ENCODE measurements around the gene ANKMY1.

ANKMY1 gene

DNA sequence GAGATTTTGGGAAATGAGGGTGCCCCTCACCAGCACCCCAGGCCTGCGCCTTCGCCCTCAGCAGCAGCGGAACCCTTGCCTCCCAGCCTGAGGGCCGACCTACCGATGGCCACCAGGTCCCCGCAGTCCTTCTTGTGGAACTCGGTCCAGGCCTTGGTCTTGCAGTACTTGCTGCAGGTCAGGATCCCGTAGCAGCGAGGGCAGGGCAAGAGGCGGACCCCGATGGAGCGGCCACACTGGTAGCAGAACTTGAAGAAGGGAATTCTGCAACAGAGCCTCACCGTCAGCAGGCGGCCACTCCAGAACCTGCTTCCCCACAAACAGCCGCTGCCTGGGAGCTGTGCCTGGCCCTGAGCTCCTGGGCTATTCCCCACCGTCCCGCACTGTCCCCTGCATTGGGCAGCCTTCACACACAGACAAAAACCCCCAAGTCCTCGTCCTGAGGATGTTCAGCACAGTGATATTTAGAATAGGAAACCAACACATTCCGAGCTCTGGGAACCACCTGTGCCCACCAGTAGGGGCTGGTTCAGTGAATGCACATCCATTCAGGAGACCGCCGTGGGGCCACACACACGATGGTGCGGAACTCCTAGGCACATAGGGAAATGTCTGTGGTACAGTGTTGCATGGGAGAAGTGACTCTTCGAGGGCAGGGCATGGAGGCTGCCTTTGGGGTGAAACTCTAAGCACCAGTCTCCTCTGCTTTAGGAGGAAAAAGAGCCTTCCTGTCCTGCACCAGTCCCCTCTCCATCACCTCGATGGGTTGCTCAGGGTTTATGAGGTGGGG, 76.8 kb downstream of the ANKMY1 start:
- Histone ChIP-seq H2AFZ (ENCODE audit: low read length) (no peak overlapping the region), H4K20me1 (ENCODE audit: insufficient read depth, low read length, poor library complexity, severe bottlenecking) (no peaks in the 10 kb centered on the region), H3K9me3 (ENCODE audit: insufficient read depth, low read depth, low read length) (0 out of 2 replicates have a peak, but pooled peaks cover 2% of the 10 kb centered on the region), H3K4me1 (ENCODE audit: insufficient read depth, low read length, poor library complexity, severe bottlenecking) (no peaks in the 10 kb centered on the region), H3K36me3 (ENCODE audit: insufficient read depth, low read length) (no peaks in the 10 kb centered on the region), H3K4me3 (ENCODE audit: low read length, poor library complexity, severe bottlenecking) (no peak overlapping the region), H3K4me2 (ENCODE audit: low read depth, low read length, poor library complexity, severe bottlenecking) (no peak overlapping the region), H3K79me2 (ENCODE audit: insufficient read depth, low read length) (no peaks in the 10 kb centered on the region), H3K9ac (ENCODE audit: low read depth, low read length, poor library complexity, severe bottlenecking) (no peak overlapping the region), H3K9me2 (replicated peaks; ENCODE audit: low read depth, low read length) (no peaks in the 10 kb centered on the region), H3F3A (ENCODE audit: low read depth) (no peaks in the 10 kb centered on the region), H3K27me3 (ENCODE audit: insufficient read depth, low read length, poor library complexity, severe bottlenecking) (no peaks in the 10 kb centered on the region)
- TF ChIP-seq, protein P1, sequence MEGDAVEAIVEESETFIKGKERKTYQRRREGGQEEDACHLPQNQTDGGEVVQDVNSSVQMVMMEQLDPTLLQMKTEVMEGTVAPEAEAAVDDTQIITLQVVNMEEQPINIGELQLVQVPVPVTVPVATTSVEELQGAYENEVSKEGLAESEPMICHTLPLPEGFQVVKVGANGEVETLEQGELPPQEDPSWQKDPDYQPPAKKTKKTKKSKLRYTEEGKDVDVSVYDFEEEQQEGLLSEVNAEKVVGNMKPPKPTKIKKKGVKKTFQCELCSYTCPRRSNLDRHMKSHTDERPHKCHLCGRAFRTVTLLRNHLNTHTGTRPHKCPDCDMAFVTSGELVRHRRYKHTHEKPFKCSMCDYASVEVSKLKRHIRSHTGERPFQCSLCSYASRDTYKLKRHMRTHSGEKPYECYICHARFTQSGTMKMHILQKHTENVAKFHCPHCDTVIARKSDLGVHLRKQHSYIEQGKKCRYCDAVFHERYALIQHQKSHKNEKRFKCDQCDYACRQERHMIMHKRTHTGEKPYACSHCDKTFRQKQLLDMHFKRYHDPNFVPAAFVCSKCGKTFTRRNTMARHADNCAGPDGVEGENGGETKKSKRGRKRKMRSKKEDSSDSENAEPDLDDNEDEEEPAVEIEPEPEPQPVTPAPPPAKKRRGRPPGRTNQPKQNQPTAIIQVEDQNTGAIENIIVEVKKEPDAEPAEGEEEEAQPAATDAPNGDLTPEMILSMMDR (conservative IDR thresholded peaks at IDR 0.05; ENCODE audit: low read length), result no peak
- no peak for TF ChIP-seq EZH2phosphoT487 (IDR thresholded peaks at IDR 0.05; ENCODE audit: borderline replicate concordance)

GRCh38 chr2:240479111-240479501, 78.7 kb downstream of the ANKMY1 start:
- Histone ChIP-seq H3K36me3 (ENCODE audit: insufficient read depth, low read length) (no peaks in the 10 kb centered on the region), H3K4me2 (ENCODE audit: low read depth, low read length, poor library complexity, severe bottlenecking) (no peak overlapping the region), H3K9me2 (replicated peaks; ENCODE audit: low read depth, low read length) (no peaks in the 10 kb centered on the region), H3K79me2 (ENCODE audit: insufficient read depth, low read length) (no peaks in the 10 kb centered on the region), H4K20me1 (ENCODE audit: insufficient read depth, low read length, poor library complexity, severe bottlenecking) (no peaks in the 10 kb centered on the region), H3K9ac (ENCODE audit: low read depth, low read length, poor library complexity, severe bottlenecking) (no peak overlapping the region), H3K9me3 (ENCODE audit: insufficient read depth, low read depth, low read length) (0 out of 2 replicates have a peak, but pooled peaks cover 4% of the 10 kb centered on the region), H3F3A (ENCODE audit: low read depth) (no peaks in the 10 kb centered on the region), H3K4me1 (ENCODE audit: insufficient read depth, low read length, poor library complexity, severe bottlenecking) (no peaks in the 10 kb centered on the region), H3K4me3 (ENCODE audit: low read length, poor library complexity, severe bottlenecking) (no peak overlapping the region), H2AFZ (ENCODE audit: low read length) (no peak overlapping the region), H3K27me3 (ENCODE audit: insufficient read depth, low read length, poor library complexity, severe bottlenecking) (no peaks in the 10 kb centered on the region)
- TF ChIP-seq, protein P1 (conservative IDR thresholded peaks at IDR 0.05; ENCODE audit: low read length), result no peak
- TF ChIP-seq EZH2phosphoT487 (IDR thresholded peaks at IDR 0.05; ENCODE audit: borderline replicate concordance), result no peak

- Histone ChIP-seq H3K79me2 (ENCODE audit: insufficient read depth, low read length) (no peaks in the 10 kb centered on the region), H3K27me3 (ENCODE audit: insufficient read depth, low read length, poor library complexity, severe bottlenecking) (no peaks in the 10 kb centered on the region), H3K36me3 (ENCODE audit: insufficient read depth, low read length) (no peaks in the 10 kb centered on the region), H3K4me2 (ENCODE audit: low read depth, low read length, poor library complexity, severe bottlenecking) (no peak overlapping the region), H4K20me1 (ENCODE audit: insufficient read depth, low read length, poor library complexity, severe bottlenecking) (no peaks in the 10 kb centered on the region), H3K9me3 (ENCODE audit: insufficient read depth, low read depth, low read length) (0 out of 2 replicates have a peak, but pooled peaks cover 4% of the 10 kb centered on the region), H3K4me3 (ENCODE audit: low read length, poor library complexity, severe bottlenecking) (no peak overlapping the region), H3K9ac (ENCODE audit: low read depth, low read length, poor library complexity, severe bottlenecking) (no peak overlapping the region), H3F3A (ENCODE audit: low read depth) (no peaks in the 10 kb centered on the region), H2AFZ (ENCODE audit: low read length) (no peak overlapping the region), H3K9me2 (replicated peaks; ENCODE audit: low read depth, low read length) (no peaks in the 10 kb centered on the region), H3K4me1 (ENCODE audit: insufficient read depth, low read length, poor library complexity, severe bottlenecking) (no peaks in the 10 kb centered on the region)
- TF ChIP-seq EZH2phosphoT487 (IDR thresholded peaks at IDR 0.05; ENCODE audit: borderline replicate concordance), result no peak
- TF ChIP-seq, protein P1 (conservative IDR thresholded peaks at IDR 0.05; ENCODE audit: low read length), result no peak
These were observed 79.3 kb downstream of the ANKMY1 start for GRCh38 chr2:240478346-240479110.
